ENCODE data around the gene BTNL3. TPM values are rescaled to one million over a fixed set of nuclear protein-coding genes. Genes with fewer than 3 reads are reported as not detected.
"Not testable (repeated sequence)": the region's sequence is repeated elsewhere in the genome, so short reads cannot be mapped to it uniquely, and the experiment has no call there.

The BTNL3 gene
- total RNA-seq, 1 donor from 2014 or later: not detected

DNA sequence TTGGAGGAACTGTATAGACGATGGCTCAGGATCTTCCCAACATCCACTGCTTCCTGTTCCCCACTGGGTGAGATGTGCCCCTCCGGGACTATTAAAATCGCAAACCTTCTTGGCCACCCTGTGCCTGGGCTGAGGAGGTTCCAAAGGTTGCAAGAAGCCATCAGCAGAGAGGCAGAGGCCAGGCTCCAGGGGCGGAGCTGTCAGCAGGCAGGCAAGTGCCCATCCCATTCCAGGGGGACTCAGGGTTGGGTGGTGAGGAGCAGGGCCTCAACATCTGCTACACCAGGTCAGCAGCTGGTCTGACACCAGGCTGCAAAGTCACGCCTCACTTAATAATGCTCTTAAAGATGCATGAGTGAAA is 2.2 kb downstream of the BTNL3 start:
- H3K4me1 Mint-ChIP-seq (ENCODE audit: low read depth): no peaks in the 10 kb centered on the region
- TF ChIP-seq, protein P1, sequence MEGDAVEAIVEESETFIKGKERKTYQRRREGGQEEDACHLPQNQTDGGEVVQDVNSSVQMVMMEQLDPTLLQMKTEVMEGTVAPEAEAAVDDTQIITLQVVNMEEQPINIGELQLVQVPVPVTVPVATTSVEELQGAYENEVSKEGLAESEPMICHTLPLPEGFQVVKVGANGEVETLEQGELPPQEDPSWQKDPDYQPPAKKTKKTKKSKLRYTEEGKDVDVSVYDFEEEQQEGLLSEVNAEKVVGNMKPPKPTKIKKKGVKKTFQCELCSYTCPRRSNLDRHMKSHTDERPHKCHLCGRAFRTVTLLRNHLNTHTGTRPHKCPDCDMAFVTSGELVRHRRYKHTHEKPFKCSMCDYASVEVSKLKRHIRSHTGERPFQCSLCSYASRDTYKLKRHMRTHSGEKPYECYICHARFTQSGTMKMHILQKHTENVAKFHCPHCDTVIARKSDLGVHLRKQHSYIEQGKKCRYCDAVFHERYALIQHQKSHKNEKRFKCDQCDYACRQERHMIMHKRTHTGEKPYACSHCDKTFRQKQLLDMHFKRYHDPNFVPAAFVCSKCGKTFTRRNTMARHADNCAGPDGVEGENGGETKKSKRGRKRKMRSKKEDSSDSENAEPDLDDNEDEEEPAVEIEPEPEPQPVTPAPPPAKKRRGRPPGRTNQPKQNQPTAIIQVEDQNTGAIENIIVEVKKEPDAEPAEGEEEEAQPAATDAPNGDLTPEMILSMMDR (IDR thresholded peaks at IDR 0.05): no peak
- DNase-seq (ENCODE audit: low spot score): no peak
- H3K4me3 Mint-ChIP-seq (ENCODE audit: unreplicated experiment): no peak overlapping the region
- H3K27ac Mint-ChIP-seq (ENCODE audit: unreplicated experiment): no peak overlapping the region
- H3K27me3 Mint-ChIP-seq (ENCODE audit: low read depth): no peaks in the 10 kb centered on the region
- no peaks in the 10 kb centered on the region for H3K9me3 Mint-ChIP-seq (ENCODE audit: low read depth)
- no peaks in the 10 kb centered on the region for H3K36me3 Mint-ChIP-seq (ENCODE audit: low read depth)

DNA sequence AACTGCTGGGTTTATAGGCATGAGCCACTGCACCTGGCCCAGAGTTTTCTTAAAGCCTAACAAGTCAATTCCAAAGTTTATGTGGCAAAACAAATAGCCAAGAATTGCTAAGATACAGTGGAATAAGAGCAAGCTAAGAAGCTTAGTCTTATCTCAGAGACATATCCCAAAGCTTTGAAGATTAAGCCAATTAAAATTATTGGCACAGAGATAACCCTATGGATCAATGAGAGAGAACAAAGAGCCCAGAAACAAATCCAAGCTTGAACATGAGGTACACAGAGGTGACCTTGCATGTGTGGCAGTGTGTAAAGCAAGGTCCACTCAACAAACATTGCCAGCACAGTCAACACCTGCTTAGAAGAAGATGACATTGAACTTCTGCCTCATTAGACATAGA is 13.3 kb downstream of the BTNL3 start:
- no peak for DNase-seq (ENCODE audit: low spot score)
- no peak overlapping the region for H3K4me3 Mint-ChIP-seq (ENCODE audit: unreplicated experiment)
- no peaks in the 10 kb centered on the region for H3K36me3 Mint-ChIP-seq (ENCODE audit: low read depth)
- no peaks in the 10 kb centered on the region for H3K9me3 Mint-ChIP-seq (ENCODE audit: low read depth)
- TF ChIP-seq, protein P1 (IDR thresholded peaks at IDR 0.05): no peak
- H3K4me1 Mint-ChIP-seq (ENCODE audit: low read depth): no peaks in the 10 kb centered on the region
- no peak overlapping the region for H3K27ac Mint-ChIP-seq (ENCODE audit: unreplicated experiment)
- peaks cover 5% of the 10 kb centered on the region for H3K27me3 Mint-ChIP-seq (ENCODE audit: low read depth)

DNA sequence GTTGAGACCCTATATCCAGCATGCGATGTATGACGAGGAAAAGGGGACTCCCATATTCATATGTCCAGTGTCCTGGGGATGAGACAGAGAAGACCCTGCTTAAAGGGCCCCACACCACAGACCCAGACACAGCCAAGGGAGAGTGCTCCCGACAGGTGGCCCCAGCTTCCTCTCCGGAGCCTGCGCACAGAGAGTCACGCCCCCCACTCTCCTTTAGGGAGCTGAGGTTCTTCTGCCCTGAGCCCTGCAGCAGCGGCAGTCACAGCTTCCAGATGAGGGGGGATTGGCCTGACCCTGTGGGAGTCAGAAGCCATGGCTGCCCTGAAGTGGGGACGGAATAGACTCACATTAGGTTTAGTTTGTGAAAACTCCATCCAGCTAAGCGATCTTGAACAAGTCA is 17.1 kb downstream of the BTNL3 start:
- Mint-ChIP-seq H3K4me3 (ENCODE audit: unreplicated experiment) (no peak overlapping the region), H3K36me3 (ENCODE audit: low read depth) (no peaks in the 10 kb centered on the region), H3K9me3 (ENCODE audit: low read depth) (no peaks in the 10 kb centered on the region), H3K4me1 (ENCODE audit: low read depth) (no peaks in the 10 kb centered on the region), H3K27me3 (ENCODE audit: low read depth) (peaks cover 6% of the 10 kb centered on the region), H3K27ac (ENCODE audit: unreplicated experiment) (no peak overlapping the region)
- peak; percentile 79 for DNase-seq (ENCODE audit: low spot score)
- TF ChIP-seq, protein P1 (IDR thresholded peaks at IDR 0.05): no peak

DNA sequence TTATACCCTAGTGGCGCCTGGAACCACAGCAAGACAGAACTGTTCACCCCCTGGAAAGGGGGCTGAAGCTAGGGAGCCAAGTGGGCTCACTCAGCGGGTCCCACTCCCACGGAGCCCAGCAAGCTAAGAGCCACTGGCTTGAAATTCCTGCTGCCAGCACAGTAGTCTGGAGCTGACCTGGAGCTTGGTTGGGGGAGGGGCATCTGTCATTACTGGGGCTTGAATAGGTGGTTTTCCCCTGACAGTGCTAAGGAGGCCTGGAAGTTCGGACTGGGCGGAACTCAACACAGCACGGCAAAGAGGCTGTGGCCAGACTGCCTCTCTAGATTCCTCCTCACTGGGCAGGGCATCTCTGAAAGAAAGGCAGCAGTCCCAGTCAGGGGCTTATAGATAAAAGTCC is 19.5 kb downstream of the BTNL3 start:
- no peaks in the 10 kb centered on the region for H3K4me1 Mint-ChIP-seq (ENCODE audit: low read depth)
- DNase-seq (ENCODE audit: low spot score): no peak
- no peak overlapping the region for H3K27ac Mint-ChIP-seq (ENCODE audit: unreplicated experiment)

DNA sequence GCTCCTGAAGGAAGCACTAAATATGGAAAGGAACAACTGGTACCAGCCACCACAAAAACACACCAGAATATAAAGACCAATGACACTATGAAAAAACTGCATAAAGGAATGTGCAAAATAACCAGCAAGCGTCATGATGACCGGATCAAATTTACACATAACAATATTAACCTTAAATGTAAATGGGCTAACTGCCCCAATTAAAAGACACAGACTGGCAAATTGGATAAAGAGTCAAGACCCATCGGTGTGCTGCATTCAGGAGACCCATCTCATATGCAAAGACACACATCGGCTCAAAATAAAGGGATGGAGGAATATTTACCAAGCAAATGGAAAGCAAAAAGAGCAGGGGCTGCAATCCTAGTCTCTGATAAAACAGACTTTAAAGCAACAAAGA is 21.4 kb downstream of the BTNL3 start:
- H3K9me3 Mint-ChIP-seq (ENCODE audit: low read depth); H3K4me1 Mint-ChIP-seq (ENCODE audit: low read depth): not testable (repeated sequence)
- peaks cover 14% of the 10 kb centered on the region for H3K27me3 Mint-ChIP-seq (ENCODE audit: low read depth)

More for the DNA sequence above, 19.5 kb downstream of the BTNL3 start:
- Mint-ChIP-seq H3K36me3 (ENCODE audit: low read depth) (no peaks in the 10 kb centered on the region), H3K4me3 (ENCODE audit: unreplicated experiment) (no peak overlapping the region), H3K27me3 (ENCODE audit: low read depth) (peaks cover 13% of the 10 kb centered on the region), H3K9me3 (ENCODE audit: low read depth) (no peaks in the 10 kb centered on the region)
- TF ChIP-seq, protein P1 (IDR thresholded peaks at IDR 0.05): no peak

DNA sequence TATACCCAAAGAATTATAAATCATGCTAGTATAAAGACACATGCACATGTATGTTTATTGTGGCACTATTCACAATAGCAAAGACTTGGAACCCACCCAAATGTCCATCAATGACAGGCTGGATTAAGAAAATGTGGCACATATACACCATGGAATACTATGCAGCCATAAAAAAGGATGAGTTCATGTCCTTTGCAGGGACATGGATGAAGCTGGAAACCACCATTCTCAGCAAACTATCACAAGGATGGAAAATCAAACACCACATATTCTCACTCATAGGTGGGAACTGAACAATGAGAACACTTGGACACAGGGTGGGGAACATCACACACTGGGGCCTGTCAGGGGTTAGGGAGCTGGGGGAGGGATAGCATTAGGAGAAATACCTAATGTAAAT is 26.0 kb downstream of the BTNL3 start:
- H3K27ac Mint-ChIP-seq (ENCODE audit: unreplicated experiment); H3K4me1 Mint-ChIP-seq (ENCODE audit: low read depth); DNase-seq (ENCODE audit: low spot score); H3K9me3 Mint-ChIP-seq (ENCODE audit: low read depth); H3K36me3 Mint-ChIP-seq (ENCODE audit: low read depth); H3K4me3 Mint-ChIP-seq (ENCODE audit: unreplicated experiment): not testable (repeated sequence)
- H3K27me3 Mint-ChIP-seq (ENCODE audit: low read depth): peaks cover 17% of the 10 kb centered on the region

More for the DNA sequence above, 21.4 kb downstream of the BTNL3 start:
- not testable (repeated sequence) for H3K27ac Mint-ChIP-seq (ENCODE audit: unreplicated experiment); H3K4me3 Mint-ChIP-seq (ENCODE audit: unreplicated experiment); H3K36me3 Mint-ChIP-seq (ENCODE audit: low read depth); DNase-seq (ENCODE audit: low spot score)

DNA sequence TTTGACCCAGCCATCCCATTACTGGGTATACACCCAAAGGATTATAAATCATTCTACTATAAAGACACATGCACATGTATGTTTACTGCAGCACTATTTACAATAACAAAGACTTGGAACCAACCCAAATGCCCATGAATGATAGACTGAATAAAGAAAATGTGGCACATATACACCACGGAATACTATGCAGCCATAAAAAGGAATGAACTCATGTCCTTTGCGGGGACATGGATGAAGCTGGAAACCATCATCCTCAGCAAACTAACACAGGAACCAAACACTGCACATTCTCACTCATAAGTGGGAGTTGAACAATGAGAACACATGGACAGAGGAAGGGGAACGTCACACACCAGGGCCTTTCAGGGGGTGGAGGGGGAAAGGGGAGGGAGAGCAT is 28.8 kb downstream of the BTNL3 start:
- Mint-ChIP-seq H3K9me3 (ENCODE audit: low read depth) (peaks cover 15% of the 10 kb centered on the region), H3K27me3 (ENCODE audit: low read depth) (peaks cover 12% of the 10 kb centered on the region)
- not testable (repeated sequence) for H3K4me3 Mint-ChIP-seq (ENCODE audit: unreplicated experiment); H3K4me1 Mint-ChIP-seq (ENCODE audit: low read depth); H3K27ac Mint-ChIP-seq (ENCODE audit: unreplicated experiment); H3K36me3 Mint-ChIP-seq (ENCODE audit: low read depth); DNase-seq (ENCODE audit: low spot score)

All from chondrocyte (in vitro differentiated cells).